Anterior cingulate cortex (tissue), 58 donors: ENCODE data around the gene CPZ.

Experiments
- DNase-seq, 58 donors: peaks; one replicate each; lab custom pipeline; 2025; lab: John Stamatoyannopoulos, UW

CPZ gene

DNA sequence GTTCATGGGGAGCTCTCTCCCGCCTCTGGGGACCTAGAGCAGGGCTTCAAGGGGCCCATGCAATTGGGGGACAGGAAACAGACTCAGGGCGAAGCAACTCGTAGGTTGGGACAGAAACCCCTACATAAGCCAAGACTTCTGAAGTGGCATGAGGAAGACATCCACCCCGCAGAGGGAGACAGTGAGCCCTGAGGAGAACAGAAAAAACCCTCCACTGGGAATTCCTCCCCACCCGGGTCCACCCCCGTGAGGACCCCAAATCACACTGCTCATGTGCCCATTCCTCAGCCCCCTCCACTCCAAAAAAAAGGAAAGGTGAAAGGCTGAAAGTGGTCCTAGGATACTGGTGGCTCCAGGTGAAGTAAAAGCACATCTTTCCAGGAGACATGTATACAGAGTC, 74.0 kb downstream of the CPZ start:
- no peak for DNase-seq
